HepG2 (cell line): ENCODE measurements around the gene FBH1. TPM values are rescaled to one million over a fixed set of nuclear protein-coding genes. Genes with fewer than 3 reads are reported as not detected.

ENCODE experiments used
- ARNT ChIP-seq: fragments of 450-650 bp; IDR thresholded peaks from 2 replicates; pipeline ENCODE4 v1.6.1; 2017
- FOXA3 ChIP-seq: IDR thresholded peaks from 2 replicates; pipeline ENCODE4 v1.6.1; 2016; ENCODE audit warnings: missing genetic modification reagents, missing compliant biosample characterization
- GATAD1 ChIP-seq: IDR thresholded peaks from 2 replicates; pipeline ENCODE4 v1.6.1; 2016; ENCODE audit warnings: missing genetic modification reagents, missing compliant biosample characterization
- HCFC1 ChIP-seq: fragments of 150-350 bp; IDR thresholded peaks from 2 replicates; pipeline ENCODE4 v1.6.1; 2014; ENCODE audit warnings: low read depth, low read length
- KDM4B ChIP-seq: sonication (generic); formaldehyde crosslinking; IDR thresholded peaks from 2 replicates; pipeline ENCODE4 v1.4.0; 2020; ENCODE audit warnings: missing genetic modification reagents
- LRRFIP1 ChIP-seq: sonication (generic); formaldehyde crosslinking; conservative IDR thresholded peaks from 2 replicates; pipeline ENCODE4 v1.4.0; 2020; ENCODE audit warnings: missing genetic modification reagents
- SMAD3 ChIP-seq: sonication (generic); formaldehyde crosslinking; IDR thresholded peaks from 2 replicates; pipeline ENCODE4 v1.4.0; 2020; ENCODE audit warnings: missing genetic modification reagents
- SNAI1 ChIP-seq: sonication (generic); formaldehyde crosslinking; IDR thresholded peaks from 2 replicates; pipeline ENCODE4 v1.5.0; 2020; ENCODE audit warnings: mild to moderate bottlenecking, missing genetic modification reagents, borderline replicate concordance
- ZFY ChIP-seq: sonication (generic); formaldehyde crosslinking; IDR thresholded peaks from 2 replicates; pipeline ENCODE4 v1.4.0; 2020; ENCODE audit warnings: missing genetic modification reagents
- ZNF235 ChIP-seq: sonication (generic); formaldehyde crosslinking; IDR thresholded peaks from 2 replicates; pipeline ENCODE4 v1.8.1; 2023; ENCODE audit warnings: mild to moderate bottlenecking, missing genetic modification reagents, borderline replicate concordance
- ZNF251 ChIP-seq: sonication (generic); formaldehyde crosslinking; IDR thresholded peaks from 2 replicates; pipeline ENCODE4 v1.9.0; 2021; ENCODE audit warnings: mild to moderate bottlenecking, missing genetic modification reagents
- ZNF33A ChIP-seq: sonication (generic); formaldehyde crosslinking; IDR thresholded peaks from 2 replicates; pipeline ENCODE4 v1.5.1; 2020; ENCODE audit warnings: missing genetic modification reagents, mild to moderate bottlenecking, moderate library complexity, borderline replicate concordance
- ZNF451 ChIP-seq: sonication (generic); formaldehyde crosslinking; IDR thresholded peaks from 2 replicates; pipeline ENCODE4 v1.5.0; 2020; ENCODE audit warnings: mild to moderate bottlenecking, missing genetic modification reagents
- ZNF615 ChIP-seq: sonication (generic); formaldehyde crosslinking; IDR thresholded peaks from 2 replicates; pipeline ENCODE4 v1.5.0; 2020; ENCODE audit warnings: mild to moderate bottlenecking, missing genetic modification reagents, borderline replicate concordance
- ZNF678 ChIP-seq: sonication (generic); formaldehyde crosslinking; IDR thresholded peaks from 2 replicates; pipeline ENCODE4 v1.4.0; 2020; ENCODE audit warnings: mild to moderate bottlenecking, missing genetic modification reagents
- ZNF724P ChIP-seq: sonication (generic); formaldehyde crosslinking; IDR thresholded peaks from 2 replicates; pipeline ENCODE4 v1.8.0; 2022; ENCODE audit warnings: missing genetic modification reagents, borderline replicate concordance
- ZNF790 ChIP-seq: sonication (generic); formaldehyde crosslinking; IDR thresholded peaks from 2 replicates; pipeline ENCODE4 v1.8.0; 2022; ENCODE audit warnings: missing genetic modification reagents, mild to moderate bottlenecking, borderline replicate concordance
- polyA plus RNA-seq, 8 experiments: library from polyadenylated mRNA; depleted of rRNA in 3 of 8; stranded (reverse) in 7 of 8; unstranded in 1 of 8; fragments of >200 nt; fragmentation: Illumina TruSeq in 4 of 8; extraction: Trizol in 4 of 8; gene quantifications; 2 replicates each; pipeline versions ENCODE4 v1.2.1 to v1.2.3, GENCODE V29; 2011 to 2016; ENCODE audit warnings: low read depth in 4 of 8, missing spikeins in 1 of 8, mixed read lengths in 1 of 8; ENCODE audit not compliant: insufficient read depth in 1 of 8
- total RNA-seq, 5 experiments: library from RNA; depleted of rRNA; stranded (reverse); fragments of >200 nt; fragmentation: Illumina TruSeq; extraction: Trizol; gene quantifications; 2 replicates each; pipeline ENCODE4 v1.2.3, GENCODE V29; 2016; ENCODE audit warnings: low read depth in 1 of 5
- TF ChIP-seq, protein P1 (sequence below): sonication (generic); formaldehyde crosslinking; IDR thresholded peaks from 2 replicates; pipeline ENCODE4 v1.4.0; 2020; ENCODE audit warnings: missing genetic modification reagents
- TF ChIP-seq, protein P2 (sequence below): sonication (generic); formaldehyde crosslinking; IDR thresholded peaks from 2 replicates; pipeline ENCODE4 v1.4.0; 2020; ENCODE audit warnings: missing genetic modification reagents

The FBH1 gene
- total and polyA plus RNA-seq, 2 of the 13 experiments (the other 11 are each of a cell fraction or from before 2014, with no cell fraction given) = 48.8 to 60.3 TPM

DNA sequence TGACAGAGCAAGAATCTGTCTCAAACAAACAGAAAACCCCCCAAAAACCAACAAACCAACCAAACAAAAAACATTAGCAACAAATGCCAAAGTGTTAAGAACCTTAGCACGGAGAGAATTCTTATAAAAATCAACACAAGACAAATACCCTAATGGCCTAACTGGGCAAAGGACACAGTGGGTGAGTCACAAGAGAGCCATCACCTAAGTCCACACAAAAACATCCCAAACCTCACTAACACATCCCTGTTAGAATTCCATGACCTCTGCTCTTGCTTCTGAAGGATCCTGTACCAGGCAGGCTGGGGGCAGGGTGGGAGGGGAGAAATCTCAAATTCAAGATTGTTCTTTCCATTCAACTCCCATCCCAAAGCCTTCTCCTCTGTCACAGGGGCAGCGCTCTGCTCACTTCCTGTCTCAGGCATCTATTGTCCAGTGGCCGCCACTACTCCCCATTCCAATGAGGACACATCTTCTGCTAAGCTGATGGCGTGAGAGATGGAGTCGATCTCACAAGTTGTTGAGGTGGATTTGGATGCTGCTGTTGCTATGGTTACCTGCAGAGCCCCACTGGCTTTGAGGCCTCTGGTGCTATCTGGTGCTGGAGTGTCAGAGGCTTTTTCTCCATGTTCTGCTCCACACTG lies 78.1 kb downstream of the FBH1 start (continued):
- TF ChIP-seq, protein P1, sequence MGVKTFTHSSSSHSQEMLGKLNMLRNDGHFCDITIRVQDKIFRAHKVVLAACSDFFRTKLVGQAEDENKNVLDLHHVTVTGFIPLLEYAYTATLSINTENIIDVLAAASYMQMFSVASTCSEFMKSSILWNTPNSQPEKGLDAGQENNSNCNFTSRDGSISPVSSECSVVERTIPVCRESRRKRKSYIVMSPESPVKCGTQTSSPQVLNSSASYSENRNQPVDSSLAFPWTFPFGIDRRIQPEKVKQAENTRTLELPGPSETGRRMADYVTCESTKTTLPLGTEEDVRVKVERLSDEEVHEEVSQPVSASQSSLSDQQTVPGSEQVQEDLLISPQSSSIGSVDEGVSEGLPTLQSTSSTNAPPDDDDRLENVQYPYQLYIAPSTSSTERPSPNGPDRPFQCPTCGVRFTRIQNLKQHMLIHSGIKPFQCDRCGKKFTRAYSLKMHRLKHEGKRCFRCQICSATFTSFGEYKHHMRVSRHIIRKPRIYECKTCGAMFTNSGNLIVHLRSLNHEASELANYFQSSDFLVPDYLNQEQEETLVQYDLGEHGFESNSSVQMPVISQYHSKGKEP = no peak
- TF ChIP-seq SMAD3 (CRISPR knock-in tag) (no peak), ZNF790 (no peak), ZNF33A (no peak), ZNF724P (CRISPR knock-in tag) (no peak), KDM4B (CRISPR knock-in tag) (no peak), ZNF615 (CRISPR knock-in tag) (no peak), LRRFIP1 (CRISPR knock-in tag) (no peak), SNAI1 (CRISPR knock-in tag) (0 out of 2 replicates have a peak, but pooled peaks have one; percentile 32), ARNT (no peak), ZFY (CRISPR knock-in tag) (no peak), ZNF235 (0 out of 2 replicates have a peak, but pooled peaks have one; percentile 22), ZNF451 (no peak), GATAD1 (CRISPR knock-in tag) (no peak), ZNF678 (CRISPR knock-in tag) (no peak), ZNF251 (CRISPR knock-in tag) (no peak), HCFC1 (no peak), FOXA3 (CRISPR knock-in tag) (no peak)
- TF ChIP-seq, protein P2, sequence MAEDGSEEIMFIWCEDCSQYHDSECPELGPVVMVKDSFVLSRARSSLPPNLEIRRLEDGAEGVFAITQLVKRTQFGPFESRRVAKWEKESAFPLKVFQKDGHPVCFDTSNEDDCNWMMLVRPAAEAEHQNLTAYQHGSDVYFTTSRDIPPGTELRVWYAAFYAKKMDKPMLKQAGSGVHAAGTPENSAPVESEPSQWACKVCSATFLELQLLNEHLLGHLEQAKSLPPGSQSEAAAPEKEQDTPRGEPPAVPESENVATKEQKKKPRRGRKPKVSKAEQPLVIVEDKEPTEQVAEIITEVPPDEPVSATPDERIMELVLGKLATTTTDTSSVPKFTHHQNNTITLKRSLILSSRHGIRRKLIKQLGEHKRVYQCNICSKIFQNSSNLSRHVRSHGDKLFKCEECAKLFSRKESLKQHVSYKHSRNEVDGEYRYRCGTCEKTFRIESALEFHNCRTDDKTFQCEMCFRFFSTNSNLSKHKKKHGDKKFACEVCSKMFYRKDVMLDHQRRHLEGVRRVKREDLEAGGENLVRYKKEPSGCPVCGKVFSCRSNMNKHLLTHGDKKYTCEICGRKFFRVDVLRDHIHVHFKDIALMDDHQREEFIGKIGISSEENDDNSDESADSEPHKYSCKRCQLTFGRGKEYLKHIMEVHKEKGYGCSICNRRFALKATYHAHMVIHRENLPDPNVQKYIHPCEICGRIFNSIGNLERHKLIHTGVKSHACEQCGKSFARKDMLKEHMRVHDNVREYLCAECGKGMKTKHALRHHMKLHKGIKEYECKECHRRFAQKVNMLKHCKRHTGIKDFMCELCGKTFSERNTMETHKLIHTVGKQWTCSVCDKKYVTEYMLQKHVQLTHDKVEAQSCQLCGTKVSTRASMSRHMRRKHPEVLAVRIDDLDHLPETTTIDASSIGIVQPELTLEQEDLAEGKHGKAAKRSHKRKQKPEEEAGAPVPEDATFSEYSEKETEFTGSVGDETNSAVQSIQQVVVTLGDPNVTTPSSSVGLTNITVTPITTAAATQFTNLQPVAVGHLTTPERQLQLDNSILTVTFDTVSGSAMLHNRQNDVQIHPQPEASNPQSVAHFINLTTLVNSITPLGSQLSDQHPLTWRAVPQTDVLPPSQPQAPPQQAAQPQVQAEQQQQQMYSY (CRISPR knock-in tag) = no peak
